Heart left ventricle (tissue), 16 donors: Measurements from ENCODE around the gene KCNV2. TPM values are rescaled to one million over a fixed set of nuclear protein-coding genes. Genes with fewer than 3 reads are reported as not detected.

ENCODE experiments used
- ATAC-seq, 4 donors: fragments of 200-7000 bp; cut with Tn5 transposase; one replicate each; pipeline ENCODE4 v1.9.1; 2020 to 2022; ENCODE audit warnings: moderate library complexity in 4 of 4, mild to moderate bottlenecking in 3 of 4, moderate number of reproducible peaks in 1 of 4
- DNase-seq, 5 donors: peaks; one replicate each; pipeline ENCODE4 v3.0.0-alpha.2; 2020
- H3K27ac ChIP-seq, 12 donors: fragments of 200-600 bp; sonication (generic) in 4 of 12; one replicate each; pipeline versions ENCODE4 v1.5.0 to v1.8.0; 2016 to 2022; ENCODE audit warnings: mild to moderate bottlenecking in 2 of 12
- H3K27me3 ChIP-seq, 9 donors: fragments of 200-600 bp; sonication (generic) in 2 of 9; one replicate each; pipeline versions ENCODE4 v1.5.1 to v1.8.0; 2016 to 2022; ENCODE audit warnings: mild to moderate bottlenecking in 3 of 9
- H3K36me3 ChIP-seq, 9 donors: fragments of 200-600 bp; sonication (generic) in 2 of 9; one replicate each; pipeline versions ENCODE4 v1.5.0 to v1.8.0; 2018 to 2022; ENCODE audit warnings: mild to moderate bottlenecking in 2 of 9
- H3K4me1 ChIP-seq, 12 donors: fragments of 200-600 bp; sonication (generic) in 4 of 12; one replicate each; pipeline versions ENCODE4 v1.5.0 to v1.8.0; 2016 to 2022; ENCODE audit warnings: mild to moderate bottlenecking in 3 of 12
- H3K4me3 ChIP-seq, 12 donors: fragments of 200-600 bp; sonication (generic) in 4 of 12; one replicate each; pipeline versions ENCODE4 v1.5.0 to v1.8.0; 2017 to 2022; ENCODE audit warnings: mild to moderate bottlenecking in 9 of 12, moderate library complexity in 4 of 12
- H3K9me3 ChIP-seq, 12 donors: fragments of 200-600 bp; sonication (generic) in 4 of 12; one replicate each; pipeline versions ENCODE4 v1.5.0 to v1.8.0; 2016 to 2022; ENCODE audit warnings: mild to moderate bottlenecking in 1 of 12
- POLR2A ChIP-seq, 2 donors: fragments of 450-650 bp; IDR thresholded peaks; one replicate each; pipeline ENCODE4 v1.6.1; 2017; ENCODE audit warnings: antibody characterized with exemption in 2 of 2, mild to moderate bottlenecking in 2 of 2, moderate library complexity in 2 of 2
- WGBS, 4 donors: extraction: QIAGEN DNeasy Blood & Tissue Kit in 2 of 4; methylation state at CpG; one replicate each; pipeline versions ENCODE4 v1.1.5 to v1.1.7; 2013 to 2018; 5-methylcytosine and 5-hydroxymethylcytosine counted together
- intact Hi-C, 10 donors: fragments of 100-400 bp; cut with DNase I; formaldehyde crosslinking; loops; one replicate each; pipeline versions ENCODE4 v1.11.1 to v1.14.2; 2022
- long read RNA-seq, 3 donors: library from polyadenylated mRNA; unstranded; transcript quantifications; one replicate each; pipeline ENCODE4 v2.0.0, GENCODE V29; 2020 to 2021
- polyA plus RNA-seq, 2 donors: library from polyadenylated mRNA; stranded (reverse); fragments of 200-250 nt; gene quantifications; one replicate each; pipeline ENCODE4 v1.2.3, GENCODE V29; 2013
- total RNA-seq, 9 donors: library from RNA; depleted of rRNA in 2 of 9; stranded (reverse); fragments of >200 nt in 2 of 9; fragmentation: NEBNext Ultra II Directional in 3 of 9; extraction: Animal tissue kit (Norgen Biotek cat#: 25700) in 3 of 9; gene quantifications; one replicate each; pipeline versions ENCODE4 v1.1.0 to v1.2.4, GENCODE V29; 2016 to 2023
- TF ChIP-seq, protein P1 (sequence below), 12 donors: fragments of 200-600 bp; sonication (generic) in 4 of 12; IDR thresholded peaks; one replicate each; pipeline versions ENCODE4 v1.5.0 to v1.8.0; 2018 to 2022; ENCODE audit warnings: antibody characterized with exemption in 12 of 12, mild to moderate bottlenecking in 5 of 12
- donor health status: ischemic (EF 13 %, LVEDD 7.1; RV severe dilation, severe dysfunction).
- donor health status: healthy with polysubstance abuse.
- donor health status: DM: no; HTN: yes; CAD: no.
- donor health status: DM: no; HTN: no; CAD: no.
- donor health status: ischemic (EF 25% LVEDD 6.9; RV normal size, moderate dysfunction).
- donor health status: ischemic (EF 25% LVEDD 5.7; RV mildly dilated, moderate dysfunction).
- donor health status: healthy.
- donor health status: DM: yes; HTN: yes; CAD: no.
- donor health status: ischemic (EF 35%, LVEDD 5.7; RV mildly dilated, moderate dysfunction).
- donor health status: nonischemic (EF 11% LVEDD 7.7; RV severe dilation, severe dysfunction).
- donor health status: DM: yes; HTN: yes; CAD: no.
- donor health status: PGD.
- donor health status: ischemic (EF 29% LVEDD 5.4; RV normal size, mild dysfunction).
- donor health status: nonischemic (EF 23%, LVEDD 6.1; RV moderate dilation, normal function).

The KCNV2 gene
- total RNA-seq (not detected), polyA plus RNA-seq (not detected)
- long read RNA-seq, donor 1 = 0 reads
- long read RNA-seq, donor 2 = 0 reads
- long read RNA-seq, donor 3 = 0 reads

DNA sequence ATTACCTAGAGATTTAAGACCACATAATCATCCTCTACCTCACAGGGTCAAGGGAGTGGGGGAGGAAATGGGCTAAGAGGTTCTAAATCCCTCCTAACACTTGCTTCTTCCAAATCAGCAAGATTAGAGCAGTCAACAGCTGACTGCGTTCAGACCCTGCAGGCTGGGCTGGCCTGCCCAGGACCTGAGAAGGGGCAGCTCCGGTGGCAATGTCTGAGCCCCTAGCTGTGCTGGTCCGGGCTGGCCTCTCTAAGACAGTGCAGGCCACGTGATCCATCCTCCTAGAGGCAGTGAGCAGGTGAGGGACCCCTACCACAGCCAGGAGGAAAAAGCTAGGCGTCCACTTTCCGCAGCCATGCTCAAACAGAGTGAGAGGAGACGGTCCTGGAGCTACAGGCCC is at the start of gene KCNV2:
Gene KCNV2 (plus strand): TSS at position 126 of the 400 bp plus-strand sequence. CDS start 230 bp downstream, at position 356.
- Histone ChIP-seq H3K27ac (no peak within 1 kb of the TSS), H3K9me3 (no peaks in the 10 kb centered on the region), H3K4me1 (no peaks in the 10 kb centered on the region), H3K4me3 (no peak within 1 kb of the TSS), H3K27me3 (no peaks in the 10 kb centered on the region), H3K36me3 (no peaks in the 10 kb centered on the region)
- ATAC-seq = no peak
- TF ChIP-seq, protein P1, sequence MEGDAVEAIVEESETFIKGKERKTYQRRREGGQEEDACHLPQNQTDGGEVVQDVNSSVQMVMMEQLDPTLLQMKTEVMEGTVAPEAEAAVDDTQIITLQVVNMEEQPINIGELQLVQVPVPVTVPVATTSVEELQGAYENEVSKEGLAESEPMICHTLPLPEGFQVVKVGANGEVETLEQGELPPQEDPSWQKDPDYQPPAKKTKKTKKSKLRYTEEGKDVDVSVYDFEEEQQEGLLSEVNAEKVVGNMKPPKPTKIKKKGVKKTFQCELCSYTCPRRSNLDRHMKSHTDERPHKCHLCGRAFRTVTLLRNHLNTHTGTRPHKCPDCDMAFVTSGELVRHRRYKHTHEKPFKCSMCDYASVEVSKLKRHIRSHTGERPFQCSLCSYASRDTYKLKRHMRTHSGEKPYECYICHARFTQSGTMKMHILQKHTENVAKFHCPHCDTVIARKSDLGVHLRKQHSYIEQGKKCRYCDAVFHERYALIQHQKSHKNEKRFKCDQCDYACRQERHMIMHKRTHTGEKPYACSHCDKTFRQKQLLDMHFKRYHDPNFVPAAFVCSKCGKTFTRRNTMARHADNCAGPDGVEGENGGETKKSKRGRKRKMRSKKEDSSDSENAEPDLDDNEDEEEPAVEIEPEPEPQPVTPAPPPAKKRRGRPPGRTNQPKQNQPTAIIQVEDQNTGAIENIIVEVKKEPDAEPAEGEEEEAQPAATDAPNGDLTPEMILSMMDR (IDR thresholded peaks at IDR 0.05) = no peak
- TF ChIP-seq POLR2A (IDR thresholded peaks at IDR 0.05) = no peak
- DNase-seq = no peak
- intact Hi-C loops = no loop called here
- 87 to 93% (median 91%) methylated on average over 7 of the region's 7 CpGs for WGBS, 4 donors

- WGBS, 4 donors = 91 to 98% (median 97%) methylated on average over 1 to 3 of the region's 3 CpGs
- DNase-seq (no peak), ATAC-seq (no peak)
- intact Hi-C loops = no loop called here
- Histone ChIP-seq H3K9me3 (no peaks in the 10 kb centered on the region), H3K36me3 (no peaks in the 10 kb centered on the region), H3K27me3 (no peaks in the 10 kb centered on the region), H3K27ac (no peak overlapping the region), H3K4me3 (no peak overlapping the region), H3K4me1 (peaks cover 0 to 8% (median 0%) of the 10 kb centered on the region in 12 donors)
- no peak for TF ChIP-seq POLR2A (IDR thresholded peaks at IDR 0.05)
- TF ChIP-seq, protein P1 (IDR thresholded peaks at IDR 0.05) = no peak
These were observed 44.1 kb upstream of the KCNV2 start for GRCh38 chr9:2673161-2673560.

- Histone ChIP-seq H3K27me3 (no peaks in the 10 kb centered on the region), H3K4me1 (peaks cover 0 to 8% (median 0%) of the 10 kb centered on the region in 12 donors), H3K4me3 (no peak overlapping the region), H3K36me3 (no peaks in the 10 kb centered on the region), H3K9me3 (no peaks in the 10 kb centered on the region), H3K27ac (no peak overlapping the region)
- intact Hi-C loops = no loop called here
- ATAC-seq = no peak
- 71 to 75% (median 73%) methylated on average over 9 of the region's 9 CpGs for WGBS, 4 donors
- no peak for TF ChIP-seq POLR2A (IDR thresholded peaks at IDR 0.05)
- TF ChIP-seq, protein P1 (IDR thresholded peaks at IDR 0.05) = no peak
- DNase-seq = no peak
These were observed 43.0 kb upstream of the KCNV2 start for GRCh38 chr9:2674141-2674824.

- Histone ChIP-seq H3K27ac (no peak overlapping the region), H3K27me3 (no peaks in the 10 kb centered on the region), H3K36me3 (no peaks in the 10 kb centered on the region), H3K4me3 (no peak overlapping the region), H3K9me3 (no peaks in the 10 kb centered on the region), H3K4me1 (peaks cover 0 to 8% (median 0%) of the 10 kb centered on the region in 12 donors)
- DNase-seq (no peak), ATAC-seq (no peak)
- intact Hi-C loops = no loop called here
- TF ChIP-seq, protein P1 (IDR thresholded peaks at IDR 0.05) = no peak
- no peak for TF ChIP-seq POLR2A (IDR thresholded peaks at IDR 0.05)
- WGBS, 4 donors = 50 to 77% (median 72%) methylated on average over 1 of the region's 1 CpG
These were observed 41.5 kb upstream of the KCNV2 start for GRCh38 chr9:2675834-2676233.
